H1 (cell line): Measurements from ENCODE around the gene POLR2C. TPM values are rescaled to one million over a fixed set of nuclear protein-coding genes. Genes with fewer than 3 reads are reported as not detected.

ENCODE experiments used
- NRF1 ChIP-seq: IDR thresholded peaks from 2 replicates; pipeline ENCODE4 v1.6.1; 2011; ENCODE audit warnings: mild to moderate bottlenecking, low read depth, low read length, improper control_type of control experiment
- POLR2A ChIP-seq, 2 experiments: IDR thresholded peaks; 1 replicate in 1 of 2; 2 replicates in 1 of 2; pipeline ENCODE4 v1.6.1; 2011; ENCODE audit warnings: low read depth in 2 of 2, low read length in 2 of 2, mild to moderate bottlenecking in 2 of 2; ENCODE audit errors: control extremely low read depth in 1 of 2
- RXRA ChIP-seq: IDR thresholded peaks from 2 replicates; pipeline ENCODE4 v1.6.1; 2011; ENCODE audit warnings: low read depth, mild to moderate bottlenecking, low read length, moderate library complexity; ENCODE audit not compliant: insufficient read depth
- TAF7 ChIP-seq: optimal IDR thresholded peaks from 2 replicates; pipeline ENCODE3; 2011; ENCODE audit warnings: low read depth, mild to moderate bottlenecking, inconsistent platforms, low read length, moderate library complexity, borderline replicate concordance
- polyA plus RNA-seq, 7 experiments: library from polyadenylated mRNA; depleted of rRNA in 3 of 7; stranded (reverse) in 5 of 7; unstranded in 2 of 7; fragments of >200 nt in 5 of 7; fragments of 200-250 nt in 2 of 7; gene quantifications; 1 replicate in 5 of 7; 2 replicates in 1 of 7; 4 replicates in 1 of 7; pipeline versions ENCODE4 v1.2.1 to v1.2.3, GENCODE V29; 2011 to 2013; ENCODE audit warnings: missing spikeins in 2 of 7, mixed read lengths in 2 of 7
- total RNA-seq: library from RNA; stranded (reverse); fragmentation: NEBNext Ultra II Directional; extraction: Animal tissue kit (Norgen Biotek cat#: 25700); gene quantifications from 2 replicates; pipeline ENCODE4 v1.2.1, GENCODE V29; 2021
- TF ChIP-seq, protein P1 (sequence below): IDR thresholded peaks from 2 replicates; pipeline ENCODE4 v1.6.1; 2012; ENCODE audit warnings: inconsistent platforms

Gene POLR2C
- total and polyA plus RNA-seq, 2 of the 8 experiments (the other 6 are each of a cell fraction or from before 2014, with no cell fraction given) = 72.5 to 132 TPM

GRCh38 chr16:57469917-57470470 lies 7.5 kb downstream of the POLR2C start (continued):
- TF ChIP-seq, protein P1, sequence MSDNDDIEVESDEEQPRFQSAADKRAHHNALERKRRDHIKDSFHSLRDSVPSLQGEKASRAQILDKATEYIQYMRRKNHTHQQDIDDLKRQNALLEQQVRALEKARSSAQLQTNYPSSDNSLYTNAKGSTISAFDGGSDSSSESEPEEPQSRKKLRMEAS = no peak
- TF ChIP-seq POLR2A (IDR thresholded peaks at IDR 0.05; ENCODE audit: control extremely low read depth in 1 of 2, low read depth in 2 of 2, low read length in 2 of 2) (no peak), TAF7 (no peak), NRF1 (no peak), RXRA (no peak)
